HUDEP-2 (cell line): Measurements from ENCODE around the gene EMC9.

Experiments
- DNase-seq, 76 experiments: peaks; one replicate each; lab custom pipeline; 2025; ENCODE audit not compliant: unreplicated experiment in 76 of 76; lab: John Stamatoyannopoulos, UW

Gene EMC9

DNA sequence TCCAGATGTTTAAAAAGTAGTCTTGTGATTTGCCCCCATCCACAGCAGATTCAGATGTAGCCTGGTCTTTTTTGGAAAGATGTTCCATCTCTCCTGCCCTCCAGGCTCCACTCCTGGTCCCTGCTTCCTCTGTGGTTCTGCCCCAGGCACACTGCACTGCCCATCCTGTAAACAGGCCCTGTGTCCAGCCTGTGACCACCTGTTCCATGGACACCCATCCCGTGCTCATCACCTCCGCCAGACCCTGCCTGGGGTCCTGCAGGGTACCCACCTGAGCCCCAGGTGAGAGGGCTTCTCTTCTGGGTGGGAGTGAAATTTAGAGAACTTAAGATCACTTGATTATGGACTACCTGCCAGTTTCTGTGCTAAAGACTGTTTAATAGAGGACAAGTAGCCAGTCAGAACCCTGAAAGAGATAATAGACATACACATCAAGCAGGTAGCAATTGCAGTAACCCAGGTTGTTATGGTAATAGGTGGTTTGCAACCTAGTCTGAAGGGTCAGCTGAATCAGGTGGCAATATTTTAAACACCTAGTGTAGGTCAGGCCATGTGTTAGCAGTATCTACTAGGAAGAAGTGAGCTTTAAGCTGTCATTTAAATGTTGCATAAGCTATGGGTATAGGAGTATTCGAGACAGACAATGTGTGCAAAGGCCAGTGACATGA, 8.0 kb upstream of the EMC9 start:
- DNase-seq: no peak

DNA sequence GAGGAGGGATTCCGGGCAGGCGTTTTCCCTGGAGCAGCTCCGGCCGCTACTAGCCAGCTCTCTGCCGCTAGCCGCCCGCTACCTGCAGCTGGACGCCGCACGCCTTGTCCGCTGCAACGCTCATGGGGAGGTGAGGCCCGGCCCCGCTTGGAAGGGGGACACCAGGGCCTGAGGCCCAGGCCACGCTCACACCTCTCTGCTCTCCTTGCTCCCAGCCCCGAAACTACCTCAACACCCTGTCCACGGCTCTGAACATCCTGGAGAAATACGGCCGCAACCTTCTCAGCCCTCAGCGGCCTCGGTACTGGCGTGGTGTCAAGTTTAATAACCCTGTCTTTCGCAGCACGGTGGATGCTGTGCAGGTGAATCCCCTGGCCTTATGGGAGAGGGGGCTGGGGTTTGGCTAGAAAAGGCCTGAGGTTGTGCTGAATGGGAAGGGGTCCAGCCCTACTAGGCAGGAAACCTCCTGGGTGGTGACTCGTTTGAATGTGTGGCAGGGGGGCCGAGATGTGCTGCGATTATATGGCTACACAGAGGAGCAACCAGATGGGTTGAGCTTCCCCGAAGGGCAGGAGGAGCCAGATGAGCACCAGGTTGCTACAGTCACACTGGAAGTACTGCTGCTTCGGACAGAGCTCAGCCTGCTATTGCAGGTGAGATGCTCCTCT, 6.5 kb upstream of the EMC9 start:
- DNase-seq: peak in 2 of 76 experiments; percentile 3 to 12

DNA sequence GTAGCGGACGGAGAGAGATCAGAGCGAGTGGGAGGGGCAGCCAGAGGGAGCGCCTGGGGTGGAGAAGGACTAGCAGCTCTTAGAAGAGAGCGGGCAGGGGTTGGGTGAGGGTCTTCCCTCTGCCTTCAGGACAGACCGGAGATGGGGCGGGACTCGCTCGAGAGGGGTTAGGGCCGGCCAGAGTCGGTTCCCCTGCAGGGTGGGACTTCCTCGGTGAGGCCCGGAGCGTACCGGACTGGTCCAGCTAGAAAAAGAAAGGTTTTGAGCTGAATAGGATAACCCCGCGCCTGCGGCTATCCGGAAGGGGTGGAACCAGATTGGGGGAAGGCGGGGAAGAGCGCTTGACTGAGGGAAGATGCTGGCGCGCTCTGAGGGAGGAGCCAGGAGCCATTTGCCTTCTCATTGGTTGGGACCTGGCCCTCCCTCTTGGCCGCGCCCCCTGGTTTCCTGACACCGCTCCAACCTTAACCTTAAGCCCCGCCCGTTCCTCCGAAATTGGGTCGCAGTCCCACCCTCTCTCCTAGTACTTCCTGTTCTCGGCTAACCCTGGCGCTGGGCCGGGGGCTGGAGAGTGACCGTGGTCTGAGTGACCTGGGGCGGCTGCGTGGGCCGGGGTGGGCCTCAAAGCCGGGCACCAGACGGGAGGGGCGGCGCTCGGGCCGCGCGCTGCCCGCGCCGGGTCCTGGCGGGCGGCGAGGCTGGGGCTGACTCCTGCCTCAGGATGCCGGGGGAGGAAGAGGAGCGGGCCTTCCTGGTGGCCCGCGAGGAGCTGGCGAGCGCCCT, 5.8 kb upstream of the EMC9 start, which contains the start of gene RNF31:
RNF31 (plus strand) TSS at position 521 of the 783 bp plus-strand sequence; CDS start at position 722, 201 bp downstream.
- DNase-seq: peak; percentile 47 to 99 (median 95)

DNA sequence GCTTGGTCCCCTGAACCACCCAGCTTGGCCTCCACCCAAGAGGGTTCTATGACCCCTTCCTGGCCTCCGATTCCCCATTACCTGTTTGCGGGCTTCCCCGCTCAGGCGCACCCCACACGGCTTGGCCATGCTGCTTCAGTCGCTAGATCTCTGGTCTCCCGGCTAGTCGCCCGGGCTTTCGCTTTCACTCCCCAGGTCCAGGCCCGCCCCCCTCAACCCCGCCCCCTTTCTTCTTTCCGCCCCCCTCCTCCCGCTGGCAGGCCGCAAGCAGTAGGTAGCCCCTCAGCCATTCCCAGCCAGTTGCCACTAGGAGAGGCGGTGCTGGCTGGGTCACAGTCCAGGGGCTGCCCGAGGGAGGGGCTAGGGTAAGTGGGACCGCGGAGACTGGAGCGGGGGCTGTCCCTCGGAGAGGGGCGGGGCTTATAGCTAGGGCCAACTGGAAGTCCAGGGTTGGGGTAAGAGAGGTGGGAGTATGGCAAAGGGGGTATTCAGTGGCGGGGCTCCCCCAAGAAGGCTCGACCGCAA, 5.1 kb upstream of the EMC9 start, which contains the start of gene PSME2:
PSME2 (minus strand) TSS at position 158 of the 525 bp plus-strand sequence; CDS start at position 129, 29 bp downstream.
- peak in 75 of 76 experiments; percentile 39 to 94 (median 81) for DNase-seq

DNA sequence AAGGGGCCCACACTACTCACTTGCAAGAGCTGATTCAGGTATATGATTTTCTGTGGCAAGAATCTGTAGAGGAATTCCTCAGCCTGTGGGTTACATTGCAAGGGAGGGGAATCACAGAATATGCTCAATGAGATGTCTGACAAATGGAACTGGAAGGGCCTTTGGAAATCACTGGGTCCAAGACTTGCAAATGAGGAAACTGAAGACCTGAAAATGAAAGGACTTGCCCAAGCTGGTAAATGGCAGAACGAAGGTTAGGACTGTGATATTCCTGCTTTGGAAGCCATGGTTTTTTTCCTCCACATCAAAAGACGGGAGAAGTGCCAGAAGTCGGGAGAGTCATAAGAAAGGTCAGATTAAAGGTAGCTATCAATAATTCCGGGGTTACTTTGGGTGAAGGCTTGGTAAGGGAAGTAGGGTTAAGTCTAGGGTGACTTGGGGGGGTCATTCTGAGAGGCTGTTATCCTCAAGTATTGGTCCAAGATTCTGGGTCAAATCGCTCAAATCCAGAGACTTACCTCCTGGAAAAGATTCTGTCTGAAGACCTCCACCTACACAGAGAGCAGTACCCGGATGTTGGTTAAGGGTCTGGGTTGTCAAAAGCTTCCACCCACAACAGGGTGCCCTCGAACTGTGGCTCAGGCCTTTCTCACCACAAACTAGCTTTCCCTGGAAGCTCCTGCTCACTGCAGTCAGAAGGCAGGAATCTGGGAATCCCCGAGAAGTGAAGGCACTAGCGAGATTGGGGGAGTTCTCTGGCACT, 4.5 kb upstream of the EMC9 start:
- DNase-seq: no peak

DNA sequence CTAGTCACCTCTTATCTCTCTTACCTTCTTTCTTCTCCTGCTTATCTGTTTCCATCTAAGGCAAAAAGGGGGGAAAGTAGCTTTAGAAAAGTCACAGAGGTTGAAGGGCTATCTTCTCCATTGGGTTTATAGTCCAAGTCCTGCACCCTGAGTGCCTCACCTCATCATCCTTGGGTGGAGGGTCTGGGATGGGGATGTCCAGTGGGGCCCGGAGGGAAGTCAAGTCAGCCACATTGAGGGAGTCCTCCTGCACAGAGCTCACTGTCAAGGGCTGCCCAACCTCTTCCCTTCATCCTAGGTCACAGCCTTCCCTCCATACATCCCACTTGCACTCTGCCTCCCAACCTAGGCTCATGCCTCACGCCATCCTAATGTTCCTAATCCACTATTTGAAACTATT, 3.8 kb upstream of the EMC9 start:
- no peak for DNase-seq

DNA sequence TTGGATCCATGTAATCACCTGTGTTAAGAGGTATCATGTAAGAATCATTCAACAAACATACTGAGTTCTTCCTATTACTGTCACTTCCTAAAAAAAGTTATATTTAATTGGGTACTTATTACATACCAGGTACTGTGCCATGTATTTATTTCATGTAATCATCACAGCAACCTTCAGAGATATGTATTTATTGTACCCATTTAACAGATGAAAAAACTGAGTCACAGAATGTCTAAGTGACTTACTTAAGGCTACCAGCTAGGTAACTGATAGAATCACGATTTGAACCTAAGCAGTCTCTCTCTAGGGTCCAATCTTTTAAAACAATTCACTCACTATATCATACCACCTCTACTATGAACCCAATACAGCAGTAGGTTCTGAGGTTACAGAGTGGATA, 3.1 kb upstream of the EMC9 start:
- no peak for DNase-seq

DNA sequence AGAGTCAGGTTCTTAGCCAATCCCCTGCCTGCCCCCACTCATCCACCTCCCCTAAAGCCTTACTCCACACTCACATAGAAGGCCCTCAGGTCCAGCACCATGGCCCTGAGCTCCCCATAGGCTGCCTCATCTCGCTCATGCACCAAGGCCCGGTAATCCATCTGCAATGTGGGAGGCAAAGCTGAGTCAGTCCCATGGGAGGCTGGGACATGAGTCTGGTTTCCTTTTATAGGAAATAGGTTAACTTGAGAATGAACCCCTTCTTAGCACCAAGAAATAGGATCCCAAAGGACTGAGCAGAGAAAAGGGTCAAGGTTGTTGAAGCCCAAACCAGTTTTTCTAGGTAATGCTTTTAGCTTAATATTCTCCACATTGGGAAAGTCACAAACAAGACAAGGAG, 2.1 kb upstream of the EMC9 start:
- DNase-seq: no peak

DNA sequence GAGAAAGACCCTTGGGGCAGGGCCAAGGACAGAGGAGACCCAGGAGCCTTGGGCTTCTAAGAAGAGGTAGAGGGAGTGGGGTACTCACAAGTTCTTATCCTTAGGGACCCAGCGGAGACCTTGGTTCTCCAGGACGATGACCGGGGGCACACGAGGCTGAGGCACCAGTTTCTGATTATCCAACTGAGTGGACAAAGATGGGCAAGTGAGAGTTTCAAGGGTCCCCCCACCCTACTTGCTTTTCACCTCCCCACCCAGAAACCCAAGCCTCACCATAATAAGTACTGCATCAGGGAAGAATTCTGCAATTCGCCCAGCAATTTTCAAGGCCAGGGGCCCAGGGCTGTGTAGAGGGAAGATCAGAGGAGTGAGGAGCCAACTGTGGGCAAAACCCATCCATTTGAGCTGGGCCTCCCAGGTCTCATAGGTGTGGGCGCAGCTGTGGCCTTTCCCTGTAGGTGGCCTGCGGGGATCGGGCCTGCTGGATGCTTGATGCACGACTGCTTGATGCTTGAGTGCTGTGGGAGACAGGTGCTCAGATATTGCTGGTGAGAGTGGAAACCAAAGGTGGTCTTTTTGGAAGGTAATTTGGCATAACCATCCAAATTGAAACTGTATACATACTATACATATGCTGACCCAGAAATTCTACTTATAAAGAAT, 2.0 kb downstream of the EMC9 start:
- peak in 1 of 76 experiments; percentile 5 for DNase-seq

DNA sequence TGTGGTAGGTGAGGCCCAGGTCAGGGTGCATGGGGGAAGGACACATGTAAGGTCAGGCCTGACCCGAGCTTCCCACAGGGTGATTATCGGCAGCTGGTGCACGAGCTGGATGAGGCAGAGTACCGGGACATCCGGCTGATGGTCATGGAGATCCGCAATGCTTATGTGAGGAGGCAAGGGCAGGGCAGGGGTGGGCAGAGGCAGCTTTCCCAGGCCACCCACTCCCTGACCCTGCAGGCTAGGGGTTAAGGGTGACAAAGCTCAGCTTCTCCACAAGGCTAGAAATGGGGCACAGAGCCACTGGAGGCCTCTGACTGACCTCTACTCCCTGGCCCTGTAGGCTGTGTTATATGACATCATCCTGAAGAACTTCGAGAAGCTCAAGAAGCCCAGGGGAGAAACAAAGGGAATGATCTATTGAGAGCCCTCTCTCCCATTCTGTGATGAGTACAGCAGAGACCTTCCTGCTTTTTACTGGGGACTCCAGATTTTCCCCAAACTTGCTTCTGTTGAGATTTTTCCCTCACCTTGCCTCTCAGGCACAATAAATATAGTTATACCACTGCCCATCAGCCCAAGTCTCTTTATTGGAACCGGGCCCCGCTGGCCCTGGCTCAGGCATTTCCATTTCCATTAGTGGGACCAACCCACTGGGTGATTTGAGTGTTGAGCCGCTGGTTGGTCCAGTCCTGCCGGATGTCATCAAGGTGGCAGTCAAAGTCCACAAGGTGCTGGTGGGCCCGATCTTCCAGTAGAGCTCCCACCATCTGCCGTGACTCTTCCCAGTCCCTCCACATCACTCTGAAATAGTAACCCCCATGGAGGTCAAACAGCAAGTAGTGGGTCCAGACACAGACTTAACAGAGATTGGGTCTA, 2.8 kb downstream of the EMC9 start:
- DNase-seq: no peak

DNA sequence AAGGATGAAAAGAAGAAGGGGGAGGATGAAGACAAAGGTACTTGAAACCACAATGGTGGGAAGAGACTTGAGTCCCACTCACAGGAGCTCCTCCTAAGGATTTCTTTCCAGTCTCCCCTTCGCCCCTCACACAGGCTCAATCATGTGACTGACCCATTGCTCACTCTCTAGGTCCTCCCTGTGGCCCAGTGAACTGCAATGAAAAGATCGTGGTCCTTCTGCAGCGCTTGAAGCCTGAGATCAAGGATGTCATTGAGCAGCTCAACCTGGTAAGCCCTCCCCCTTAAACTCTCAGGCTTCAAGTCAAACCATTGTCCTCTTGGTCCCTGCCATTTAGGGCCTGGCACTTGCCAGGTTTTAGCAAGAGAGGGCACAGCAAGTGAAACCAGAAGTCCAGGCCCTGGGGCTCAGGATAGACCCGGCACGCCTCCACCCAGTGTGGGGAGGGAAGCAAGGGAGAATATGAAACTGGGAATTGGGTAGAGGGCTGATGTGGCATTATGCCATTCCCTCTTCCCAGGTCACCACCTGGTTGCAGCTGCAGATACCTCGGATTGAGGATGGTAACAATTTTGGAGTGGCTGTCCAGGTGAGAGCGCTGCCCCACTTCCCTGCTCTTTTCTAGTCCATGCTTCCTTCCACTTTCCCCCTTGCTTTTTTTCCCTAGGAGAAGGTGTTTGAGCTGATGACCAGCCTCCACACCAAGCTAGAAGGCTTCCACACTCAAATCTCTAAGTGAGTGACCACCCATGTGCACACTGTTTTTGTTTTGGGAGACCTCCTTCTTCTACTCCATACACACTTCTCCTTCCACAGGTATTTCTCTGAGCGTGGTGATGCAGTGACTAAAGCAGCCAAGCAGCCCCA, 3.6 kb downstream of the EMC9 start:
- no peak for DNase-seq

DNA sequence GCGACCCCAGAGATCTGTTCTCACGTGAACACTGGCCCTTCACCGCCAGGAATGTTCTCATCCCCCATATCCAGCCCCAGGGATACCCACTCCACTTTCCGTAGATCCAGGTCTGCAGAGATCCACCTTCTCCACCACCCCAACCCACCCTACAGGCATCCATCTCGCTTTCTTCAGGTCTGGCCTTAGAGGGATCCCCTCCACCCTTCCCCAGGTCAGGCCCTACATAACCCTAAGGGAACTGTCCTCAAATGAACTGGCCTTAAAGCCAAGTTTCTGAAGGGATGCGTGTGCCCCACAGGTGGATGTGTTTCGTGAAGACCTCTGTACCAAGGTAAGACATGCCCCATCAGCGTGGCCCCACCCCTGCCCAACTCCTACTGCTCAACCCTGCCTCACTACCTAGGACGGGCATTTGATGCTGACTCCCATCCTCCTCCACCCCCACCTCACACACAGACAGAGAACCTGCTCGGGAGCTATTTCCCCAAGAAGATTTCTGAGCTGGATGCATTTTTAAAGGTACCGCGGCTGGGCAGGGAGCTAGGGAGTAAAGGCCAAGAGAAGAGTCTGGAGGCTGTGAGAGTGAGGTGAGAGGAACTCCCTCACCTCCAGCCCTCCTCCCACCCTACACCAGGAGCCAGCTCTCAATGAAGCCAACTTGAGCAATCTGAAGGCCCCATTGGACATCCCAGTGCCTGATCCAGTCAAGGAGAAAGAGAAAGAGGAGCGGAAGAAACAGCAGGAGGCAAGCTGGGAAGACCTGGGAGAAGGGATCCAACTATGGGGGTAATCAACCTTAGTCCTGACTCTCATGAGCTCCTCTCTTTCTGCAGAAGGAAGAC, 4.5 kb downstream of the EMC9 start:
- DNase-seq: no peak

DNA sequence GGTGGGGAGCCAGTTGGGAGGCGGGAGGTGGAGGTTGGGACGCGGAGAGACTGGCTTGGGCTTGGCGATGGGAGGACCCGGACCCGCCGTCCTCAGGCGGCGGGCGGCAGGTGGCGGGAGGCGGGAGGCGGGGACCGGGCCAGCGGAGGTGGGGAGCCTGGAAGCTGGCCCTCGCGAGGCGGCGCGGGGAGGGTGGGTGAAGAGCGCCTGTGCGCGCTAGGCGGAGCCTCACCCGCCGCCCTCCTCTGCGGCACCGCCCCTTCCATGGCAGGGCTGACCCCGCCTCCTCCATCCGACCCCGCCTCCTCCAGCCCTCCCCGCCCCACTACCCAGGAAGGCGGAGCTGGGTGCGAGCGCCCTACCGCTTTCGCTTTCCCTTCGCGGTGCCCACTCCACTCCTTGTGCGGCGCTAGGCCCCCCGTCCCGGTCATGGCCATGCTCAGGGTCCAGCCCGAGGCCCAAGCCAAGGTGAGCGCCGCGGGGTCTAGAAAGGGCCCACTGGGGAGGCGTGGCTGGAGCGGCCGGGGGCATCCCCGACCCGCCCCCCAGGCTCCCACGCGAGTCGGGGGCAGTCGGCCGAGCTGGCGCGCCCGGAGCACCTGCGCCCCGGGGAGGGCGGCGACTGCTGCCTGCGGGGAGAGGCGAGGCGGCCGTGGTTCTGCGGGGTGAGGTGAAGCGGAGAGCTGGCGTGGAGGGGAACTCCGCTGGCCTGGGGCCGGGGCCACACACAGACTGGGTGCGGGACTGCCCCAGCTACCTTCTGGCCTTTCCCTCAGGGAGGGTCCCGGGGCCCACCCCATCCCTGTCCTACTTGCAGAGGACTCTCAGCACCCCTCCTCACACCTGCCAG, 5.3 kb downstream of the EMC9 start, which contains the start of gene PSME1:
PSME1 (plus strand) TSS at position 361 of the 850 bp plus-strand sequence; CDS start at position 430, 69 bp downstream.
- peak in 74 of 76 experiments; percentile 21 to 95 (median 86) for DNase-seq

DNA sequence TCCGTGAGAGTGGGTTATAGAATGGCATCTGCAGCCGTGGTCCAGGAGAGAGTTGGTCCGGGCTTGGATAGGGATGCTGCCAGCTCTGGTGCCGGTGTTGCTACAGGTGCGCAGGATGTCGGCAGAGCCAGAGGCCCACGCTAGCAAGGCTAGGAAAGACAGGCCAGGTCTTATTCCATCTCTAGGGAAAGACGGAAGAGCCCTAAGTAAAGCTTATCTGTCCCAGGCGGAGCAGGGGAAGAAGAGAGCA, 5.9 kb downstream of the EMC9 start:
- DNase-seq: no peak

DNA sequence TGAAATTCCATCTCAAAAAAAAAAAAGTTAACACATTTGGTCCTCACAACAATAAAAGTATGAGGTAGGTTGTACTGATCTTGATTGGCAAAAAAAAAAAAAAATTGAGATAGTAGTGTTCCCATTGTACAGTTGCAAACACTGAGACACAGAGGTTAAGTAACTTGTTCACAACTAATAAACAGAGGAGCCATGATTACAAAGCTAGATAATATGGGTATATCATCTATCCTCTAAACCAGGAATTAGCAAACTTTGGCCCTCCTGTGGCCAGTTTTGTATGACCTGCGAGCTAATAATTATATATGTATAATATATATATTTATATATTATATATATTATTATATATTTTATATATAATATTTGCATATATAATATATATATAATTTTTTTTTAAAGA, 7.7 kb downstream of the EMC9 start:
- DNase-seq: no peak

DNA sequence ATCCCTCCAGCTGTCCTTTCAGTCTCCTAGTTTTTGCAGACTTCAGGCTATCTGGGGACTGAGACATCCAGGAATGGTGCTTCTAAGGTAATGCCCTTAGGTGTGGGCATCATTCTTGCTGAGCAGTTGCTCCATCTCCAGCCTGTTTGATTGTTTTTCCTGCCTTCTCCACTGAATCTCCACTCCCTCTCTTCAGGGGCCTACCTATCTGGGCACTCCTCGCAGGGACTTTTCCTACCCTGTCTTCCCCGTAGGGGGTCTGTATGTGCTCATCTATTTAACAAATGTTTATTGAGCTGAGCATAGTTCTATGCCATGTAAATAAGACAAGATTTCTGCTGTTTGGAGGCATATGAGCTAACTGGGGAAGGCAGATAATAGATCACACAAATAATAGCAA, 8.4 kb downstream of the EMC9 start:
- no peak for DNase-seq
